ENCODE data around the gene STX3. TPM values are rescaled to one million over a fixed set of nuclear protein-coding genes. Genes with fewer than 3 reads are reported as not detected.

The STX3 gene
- polyA plus RNA-seq, 2 of the 4 experiments (the other 2 are of a cell fraction) = 15.2 to 15.4 TPM

DNA sequence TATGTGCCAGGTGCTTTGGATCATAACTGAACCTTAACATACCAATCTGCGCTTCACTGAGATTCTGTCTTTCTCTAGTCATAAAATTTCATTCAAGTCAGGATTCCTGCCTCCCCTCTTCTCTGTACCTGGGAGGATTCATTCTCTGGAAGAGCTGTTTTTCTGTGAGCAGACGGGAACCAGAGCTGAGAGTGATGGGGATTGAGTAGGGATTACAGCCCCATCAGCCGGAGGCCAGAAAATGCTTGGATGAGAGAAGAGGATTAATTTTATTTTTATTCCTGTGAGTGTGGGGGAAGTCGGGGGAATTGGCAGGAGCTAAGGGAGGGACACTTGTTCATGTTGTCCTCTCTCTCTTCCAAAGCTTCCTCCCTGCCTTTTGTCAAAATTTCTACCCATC, 4.7 kb downstream of the STX3 start:
- Histone ChIP-seq H3K4me3 (no peak overlapping the region), H3K4me2 (no peak overlapping the region), H3K4me1 (peaks cover 16% of the 10 kb centered on the region), H3K9me3 (no peaks in the 10 kb centered on the region), H3K27ac (no peak overlapping the region)
- ATAC-seq (no peak), FAIRE-seq (no peak), DNase-seq (ENCODE audit: low read depth in 1 of 2, low spot score in 1 of 2) (no peak)
- CTCF ChIA-PET = interaction anchor here (0.7 to 2.1 kb wide), 5 partner anchors 11 to 43 kb away, joined by 3 to 6 read pairs (median 4); no protein-coding TSS in a partner anchor
- WGBS (ENCODE audit: missing lambda C conversion rate) = 69% methylated on average over 4 of the region's 4 CpGs
- TF ChIP-seq ZFP36 (IDR thresholded peaks at IDR 0.05; ENCODE audit: borderline replicate concordance, partially characterized antibody) = no peak
- TF ChIP-seq FOSL2 (IDR thresholded peaks at IDR 0.05) = no peak
- no peak for TF ChIP-seq FOSL2 (CRISPR knock-in tag; IDR thresholded peaks at IDR 0.05)
- no peak for TF ChIP-seq RARB (CRISPR knock-in tag; IDR thresholded peaks at IDR 0.05)
- TF ChIP-seq, protein P1, sequence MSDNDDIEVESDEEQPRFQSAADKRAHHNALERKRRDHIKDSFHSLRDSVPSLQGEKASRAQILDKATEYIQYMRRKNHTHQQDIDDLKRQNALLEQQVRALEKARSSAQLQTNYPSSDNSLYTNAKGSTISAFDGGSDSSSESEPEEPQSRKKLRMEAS (IDR thresholded peaks at IDR 0.05) = no peak
- no peak for TF ChIP-seq NR3C1 (IDR thresholded peaks at IDR 0.05)
- TF ChIP-seq SMC3 (IDR thresholded peaks at IDR 0.05) = no peak
- TF ChIP-seq GATA3 (IDR thresholded peaks at IDR 0.05; ENCODE audit: borderline replicate concordance) = no peak
- TF ChIP-seq RCOR1 (IDR thresholded peaks at IDR 0.05; ENCODE audit: low read depth, low read length) = no peak
- no peak for TF ChIP-seq MAFK (IDR thresholded peaks at IDR 0.05; ENCODE audit: partially characterized antibody)
- TF ChIP-seq CEBPB (IDR thresholded peaks at IDR 0.05) = no peak
- no peak for TF ChIP-seq FOSB (CRISPR knock-in tag; IDR thresholded peaks at IDR 0.05)
- POLR2A ChIA-PET = no interaction called here

- no peak overlapping the region for H3K27ac ChIP-seq
- ATAC-seq (no peak), DNase-seq (ENCODE audit: low read depth in 1 of 2, low spot score in 1 of 2) (no peak), FAIRE-seq (no peak)
- no peak overlapping the region for H3K4me3 ChIP-seq
- peaks cover 21% of the 10 kb centered on the region for H3K4me1 ChIP-seq
- TF ChIP-seq HOXA7 (CRISPR knock-in tag; IDR thresholded peaks at IDR 0.05) (no peak), RNF2 (IDR thresholded peaks at IDR 0.05; ENCODE audit: borderline replicate concordance, low read depth) (no peak)
- TF ChIP-seq, protein P2, sequence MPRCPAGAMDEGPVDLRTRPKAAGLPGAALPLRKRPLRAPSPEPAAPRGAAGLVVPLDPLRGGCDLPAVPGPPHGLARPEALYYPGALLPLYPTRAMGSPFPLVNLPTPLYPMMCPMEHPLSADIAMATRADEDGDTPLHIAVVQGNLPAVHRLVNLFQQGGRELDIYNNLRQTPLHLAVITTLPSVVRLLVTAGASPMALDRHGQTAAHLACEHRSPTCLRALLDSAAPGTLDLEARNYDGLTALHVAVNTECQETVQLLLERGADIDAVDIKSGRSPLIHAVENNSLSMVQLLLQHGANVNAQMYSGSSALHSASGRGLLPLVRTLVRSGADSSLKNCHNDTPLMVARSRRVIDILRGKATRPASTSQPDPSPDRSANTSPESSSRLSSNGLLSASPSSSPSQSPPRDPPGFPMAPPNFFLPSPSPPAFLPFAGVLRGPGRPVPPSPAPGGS (IDR thresholded peaks at IDR 0.05) = no peak
- ChIA-PET POLR2A (no interaction called here), CTCF (interaction anchor here (0.6 to 2.1 kb wide), 7 partner anchors 9 to 41 kb away, joined by 3 to 6 read pairs (median 4); no protein-coding TSS in a partner anchor)
- H3K9me3 ChIP-seq = no peaks in the 10 kb centered on the region
- H3K4me2 ChIP-seq = no peak overlapping the region
- 75% methylated on average over 4 of the region's 4 CpGs for WGBS (ENCODE audit: missing lambda C conversion rate)
Measured at GRCh38 chr11:59760771-59761170, 5.6 kb downstream of the STX3 start.

- H3K9me3 ChIP-seq = no peaks in the 10 kb centered on the region
- WGBS (ENCODE audit: missing lambda C conversion rate) = 97% methylated on average over 6 of the region's 6 CpGs
- TF ChIP-seq ZSCAN20 (CRISPR knock-in tag; IDR thresholded peaks at IDR 0.05) (no peak), EHMT2 (IDR thresholded peaks at IDR 0.05; ENCODE audit: low read depth) (no peak), EP300 (IDR thresholded peaks at IDR 0.05) (no peak), HOXB13 (CRISPR knock-in tag; IDR thresholded peaks at IDR 0.05; ENCODE audit: low read depth) (no peak), CBX2 (IDR thresholded peaks at IDR 0.05; ENCODE audit: borderline replicate concordance, low read depth) (no peak), BHLHE40 (IDR thresholded peaks at IDR 0.05; ENCODE audit: low read depth, low read length) (no peak), RFX5 (IDR thresholded peaks at IDR 0.05) (no peak), FOSL2 (IDR thresholded peaks at IDR 0.05) (no peak), FOSL2 (CRISPR knock-in tag; IDR thresholded peaks at IDR 0.05) (no peak), CEBPB (IDR thresholded peaks at IDR 0.05) (no peak), POLR2A (IDR thresholded peaks at IDR 0.05; ENCODE audit: low read length) (no peak), ATOH8 (CRISPR knock-in tag; IDR thresholded peaks at IDR 0.05; ENCODE audit: low read depth) (no peak), FOSB (CRISPR knock-in tag; IDR thresholded peaks at IDR 0.05) (no peak), EHF (CRISPR knock-in tag; IDR thresholded peaks at IDR 0.05) (no peak), CHD4 (IDR thresholded peaks at IDR 0.05; ENCODE audit: borderline replicate concordance) (no peak), JUNB (IDR thresholded peaks at IDR 0.05) (no peak), KDM5A (IDR thresholded peaks at IDR 0.05) (no peak), SMC3 (IDR thresholded peaks at IDR 0.05) (no peak), TP53 (CRISPR knock-in tag; IDR thresholded peaks at IDR 0.05) (no peak), ZFP36 (IDR thresholded peaks at IDR 0.05; ENCODE audit: borderline replicate concordance, partially characterized antibody) (no peak)
- CTCF ChIA-PET = interaction anchor here (1.5 to 2.0 kb wide), 3 partner anchors 8 to 17 kb away, joined by 3 to 8 read pairs (median 6); no protein-coding TSS in a partner anchor
- no peak overlapping the region for H3K4me3 ChIP-seq
- DNase-seq (ENCODE audit: low read depth in 1 of 2, low spot score in 1 of 2) (no peak), FAIRE-seq (no peak), ATAC-seq (no peak)
- H3K4me1 ChIP-seq = peaks cover 11% of the 10 kb centered on the region
- no peak overlapping the region for H3K27ac ChIP-seq
- H3K4me2 ChIP-seq = no peak overlapping the region
- POLR2A ChIA-PET = no interaction called here
Measured at GRCh38 chr11:59761993-59762392, 6.8 kb downstream of the STX3 start.

Data from A549 (cell line).